Activated T-cell treated with anti-CD3 and anti-CD28 coated beads, Interleukin-2, amount 50 U/mL, for 48 hours (primary cell): Measurements from ENCODE around the gene ZNF22.
A peak's percentile ranks its signal among the peaks of the same experiment; 100 is the strongest.

Source experiments
- DNase-seq, 2 experiments: peaks; one replicate each; pipeline ENCODE4 v3.0.0-alpha.2; 2020

Gene ZNF22

GRCh38 chr10:45000752-45001380, at the start of gene ZNF22:
ZNF22 (plus strand) TSS chr10:45000923; CDS start chr10:45003369, 2,446 bp downstream.
- DNase-seq: peak; percentile 79 to 80

GRCh38 chr10:44951576-44952226, 49.0 kb upstream of the ZNF22 start:
- no peak for DNase-seq

GRCh38 chr10:44952779-44953231, 47.9 kb upstream of the ZNF22 start:
- no peak for DNase-seq

DNA sequence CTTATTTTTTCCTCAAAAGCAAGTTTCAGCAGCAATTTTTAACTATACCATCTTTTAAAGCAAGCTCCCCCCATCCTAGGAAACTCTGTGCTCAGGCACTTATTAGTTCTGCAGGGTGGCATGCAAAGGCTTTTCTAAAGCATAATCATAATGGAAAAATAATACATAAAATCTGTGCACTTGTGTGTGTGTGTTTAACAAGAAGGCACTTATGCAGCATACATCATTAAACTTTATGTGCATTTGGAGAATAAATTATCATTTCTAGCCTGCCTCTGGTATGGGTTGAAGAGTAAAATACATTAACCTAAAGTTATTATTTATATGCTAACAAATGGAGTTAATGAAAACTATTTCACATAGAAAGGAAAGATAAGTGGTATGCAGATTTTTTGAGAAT, 46.7 kb upstream of the ZNF22 start:
- DNase-seq: no peak

DNA sequence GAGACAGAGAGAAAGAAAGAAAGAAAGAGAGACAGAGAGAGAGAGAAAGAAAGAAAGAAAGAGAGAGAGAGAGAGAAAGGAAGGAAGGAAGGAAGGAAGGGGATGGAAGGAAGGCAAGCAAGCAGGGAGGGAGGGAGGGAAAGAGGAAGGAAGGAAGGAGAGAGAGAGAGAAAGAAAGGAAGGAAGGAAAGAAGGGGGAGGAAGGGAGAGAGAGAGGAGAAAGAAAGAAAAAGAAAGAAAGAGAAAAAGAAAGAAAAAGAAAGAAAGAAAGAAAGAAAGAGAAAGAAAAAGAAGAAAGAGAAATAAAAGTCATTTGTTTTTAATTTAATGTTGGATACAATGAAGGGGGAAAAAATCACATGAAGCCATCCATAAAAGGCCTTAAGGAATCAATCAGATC, 45.8 kb upstream of the ZNF22 start:
- DNase-seq: no peak

DNA sequence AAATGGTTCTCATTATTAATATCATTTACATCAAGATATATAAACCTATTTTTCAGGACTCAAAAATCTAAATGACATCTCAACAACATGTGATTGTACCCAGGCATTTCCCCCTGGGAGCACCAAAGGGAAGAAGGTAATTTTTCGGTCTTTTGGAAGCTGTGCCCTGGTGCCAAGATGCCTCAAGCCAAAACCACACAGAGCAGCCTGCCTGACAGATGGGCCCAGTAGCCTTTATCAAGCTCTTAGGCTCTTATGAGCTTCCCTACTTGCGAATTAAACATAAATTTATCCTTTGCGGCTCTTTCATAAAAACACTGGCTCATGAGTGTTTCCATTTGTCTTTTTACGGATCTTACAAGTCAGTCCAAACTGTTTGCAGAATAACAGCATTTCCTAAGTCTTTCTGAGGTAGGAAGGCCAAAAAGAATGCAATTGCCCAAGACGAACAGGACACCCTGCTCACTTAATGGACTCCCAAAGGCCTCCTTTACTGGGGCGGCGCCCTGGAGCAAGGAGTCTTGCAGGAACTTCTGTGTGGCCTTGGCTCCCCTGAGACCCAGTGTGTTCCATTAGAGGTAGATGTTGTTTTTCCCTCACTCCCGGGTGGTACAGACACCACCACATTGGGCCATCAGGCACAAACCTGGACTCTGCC, 45.2 kb upstream of the ZNF22 start:
- no peak for DNase-seq

DNA sequence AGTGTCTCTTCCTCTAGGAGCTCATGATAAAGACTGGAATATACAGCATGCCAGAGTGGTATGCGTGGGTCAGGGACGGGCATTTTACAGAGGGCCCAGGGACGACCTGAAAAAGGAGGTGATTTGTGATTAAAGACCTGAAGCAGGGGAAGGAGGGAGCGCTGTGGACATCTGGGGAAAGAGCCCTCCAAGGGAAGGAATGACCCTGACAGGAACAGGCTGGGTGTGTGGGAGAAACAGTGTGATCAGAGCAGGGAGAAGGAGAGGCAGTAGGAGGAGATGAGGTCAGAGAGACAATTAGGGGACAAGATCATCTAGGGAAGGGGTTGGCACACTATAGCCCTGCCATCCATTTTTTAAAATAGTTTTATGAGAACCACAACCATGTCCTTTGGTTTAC, 44.5 kb upstream of the ZNF22 start:
- DNase-seq: no peak

GRCh38 chr10:44956717-44957706, 43.7 kb upstream of the ZNF22 start:
- DNase-seq: no peak

- DNase-seq: no peak
Measured at GRCh38 chr10:44958196-44958897, 42.4 kb upstream of the ZNF22 start.

DNA sequence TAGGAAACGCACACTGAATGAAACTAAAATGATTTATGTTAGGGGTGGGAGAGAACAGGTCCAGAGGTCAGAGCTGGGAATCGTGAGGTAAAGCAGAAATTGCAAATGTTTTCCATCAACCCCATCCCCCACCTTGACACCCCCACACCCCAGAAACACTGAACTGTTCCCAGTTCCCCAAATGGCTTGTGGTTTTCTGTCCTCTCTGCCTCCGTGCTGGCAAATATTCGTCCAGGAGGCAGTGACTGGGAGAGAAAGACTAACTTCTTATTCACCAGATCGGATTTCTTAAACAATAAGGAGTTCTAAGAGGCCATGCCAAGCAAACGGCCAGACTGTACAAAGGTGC, 41.9 kb upstream of the ZNF22 start:
- no peak for DNase-seq

DNA sequence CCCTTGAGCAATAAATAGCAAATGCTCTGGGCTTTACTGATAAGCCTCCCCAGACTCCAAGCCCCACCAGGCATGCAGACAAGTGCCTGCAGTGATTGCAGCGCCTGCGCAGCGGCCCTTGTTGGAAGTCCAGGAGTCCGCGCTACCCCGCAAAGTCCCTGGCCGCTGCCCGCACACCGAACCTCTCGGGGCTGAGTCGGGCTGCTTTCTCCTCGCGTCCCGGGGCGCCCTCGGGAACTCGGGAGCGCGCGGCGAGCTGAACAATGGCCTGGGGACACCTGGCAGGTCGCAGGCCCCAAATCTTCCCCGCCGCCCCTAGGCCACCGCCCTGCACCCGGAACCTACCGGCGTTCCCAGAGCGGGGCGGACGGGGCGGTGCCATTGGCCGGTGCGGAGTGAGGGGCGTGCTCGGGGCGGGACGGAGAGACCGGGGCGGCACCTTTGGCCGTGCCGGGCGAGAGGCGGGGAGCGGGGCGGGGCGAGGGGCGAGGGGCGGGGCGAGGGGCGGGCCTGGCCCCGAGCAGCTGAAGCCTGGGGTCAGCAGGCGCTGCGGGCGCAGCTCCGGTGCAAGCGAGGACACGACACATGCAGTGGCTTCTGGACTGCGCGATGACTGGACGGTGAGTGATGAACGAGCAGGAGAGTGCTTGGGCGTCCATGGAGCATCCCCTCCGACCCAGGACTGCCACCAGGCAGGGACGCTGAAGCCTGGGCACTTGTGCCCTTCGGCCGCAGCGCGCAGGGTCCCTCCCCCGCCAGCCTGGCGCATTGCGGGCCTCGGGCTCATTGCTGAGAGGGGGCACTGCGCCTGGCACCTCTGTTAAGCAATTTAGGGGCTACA, 41.3 kb upstream of the ZNF22 start, which contains the start of gene RASSF4:
TSS of gene RASSF4 (plus strand) at position 556 of the 841 bp plus-strand sequence. CDS start 10,401 bp downstream, outside the sequence.
- peak; percentile 94 to 95 for DNase-seq

- no peak for DNase-seq
Measured at GRCh38 chr10:44960088-44960460, 40.6 kb upstream of the ZNF22 start.

- DNase-seq: no peak
Measured at GRCh38 chr10:44960482-44961229, 40.1 kb upstream of the ZNF22 start.

DNA sequence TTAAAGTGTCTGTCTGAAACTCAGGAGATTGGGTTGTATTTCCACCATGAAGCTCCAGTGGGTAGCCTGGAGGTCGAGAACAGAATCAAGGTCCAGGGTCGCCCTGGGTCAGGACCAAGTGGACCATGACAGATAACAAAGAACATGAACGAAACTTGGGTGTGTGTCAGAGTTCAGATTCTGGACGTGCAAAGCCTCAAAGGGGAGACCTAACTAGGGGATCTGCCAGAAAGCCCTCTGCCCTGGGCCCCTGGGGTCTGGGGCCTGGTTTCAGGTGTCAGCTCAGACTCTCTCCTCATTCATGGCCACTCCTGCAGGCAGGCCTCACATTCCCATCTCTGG, 39.5 kb upstream of the ZNF22 start:
- DNase-seq: no peak

GRCh38 chr10:44961931-44962750, 38.6 kb upstream of the ZNF22 start:
- DNase-seq: no peak

DNA sequence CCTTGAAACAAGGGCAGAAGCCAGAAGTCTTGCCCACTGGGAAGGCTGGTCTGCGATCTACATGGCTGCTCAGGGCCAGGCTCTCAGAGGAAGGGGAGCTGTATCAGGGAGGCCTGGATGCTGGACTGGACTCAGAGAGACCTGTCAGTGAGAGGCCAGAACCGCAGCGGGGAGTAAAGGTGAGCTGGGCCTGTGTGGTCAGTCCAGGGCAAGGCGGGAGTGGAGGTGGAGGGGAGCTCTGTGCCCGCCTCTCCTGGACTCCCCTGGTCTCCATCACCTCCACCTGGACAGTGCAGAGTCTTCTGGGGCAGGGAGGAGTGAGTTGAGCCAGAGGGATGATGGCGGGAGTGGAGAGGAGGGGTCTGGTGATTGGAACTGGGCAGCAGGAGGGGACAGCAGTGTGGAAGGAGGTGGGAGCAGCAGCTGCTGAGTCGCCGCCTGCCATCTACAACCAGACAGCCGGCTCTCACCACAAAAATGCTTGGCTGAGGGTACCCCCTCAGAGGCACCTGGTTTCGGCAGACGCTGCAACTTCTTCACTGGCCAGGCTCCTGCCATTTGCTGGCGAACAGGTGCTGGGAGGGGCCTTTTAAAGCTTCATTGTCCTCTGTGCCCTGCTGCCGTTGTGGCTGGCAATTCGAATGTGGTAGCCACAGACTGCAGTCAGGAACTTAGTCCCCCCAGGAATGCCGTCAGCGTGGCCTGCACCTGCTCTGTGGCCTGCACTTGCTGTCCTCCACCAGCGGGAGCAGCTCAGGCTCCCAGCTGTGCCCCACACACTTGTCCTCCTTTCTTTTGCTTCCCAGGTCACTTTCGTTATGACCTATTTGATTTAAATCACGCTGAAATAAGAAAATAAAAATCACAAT, 37.6 kb upstream of the ZNF22 start:
- DNase-seq: no peak

DNA sequence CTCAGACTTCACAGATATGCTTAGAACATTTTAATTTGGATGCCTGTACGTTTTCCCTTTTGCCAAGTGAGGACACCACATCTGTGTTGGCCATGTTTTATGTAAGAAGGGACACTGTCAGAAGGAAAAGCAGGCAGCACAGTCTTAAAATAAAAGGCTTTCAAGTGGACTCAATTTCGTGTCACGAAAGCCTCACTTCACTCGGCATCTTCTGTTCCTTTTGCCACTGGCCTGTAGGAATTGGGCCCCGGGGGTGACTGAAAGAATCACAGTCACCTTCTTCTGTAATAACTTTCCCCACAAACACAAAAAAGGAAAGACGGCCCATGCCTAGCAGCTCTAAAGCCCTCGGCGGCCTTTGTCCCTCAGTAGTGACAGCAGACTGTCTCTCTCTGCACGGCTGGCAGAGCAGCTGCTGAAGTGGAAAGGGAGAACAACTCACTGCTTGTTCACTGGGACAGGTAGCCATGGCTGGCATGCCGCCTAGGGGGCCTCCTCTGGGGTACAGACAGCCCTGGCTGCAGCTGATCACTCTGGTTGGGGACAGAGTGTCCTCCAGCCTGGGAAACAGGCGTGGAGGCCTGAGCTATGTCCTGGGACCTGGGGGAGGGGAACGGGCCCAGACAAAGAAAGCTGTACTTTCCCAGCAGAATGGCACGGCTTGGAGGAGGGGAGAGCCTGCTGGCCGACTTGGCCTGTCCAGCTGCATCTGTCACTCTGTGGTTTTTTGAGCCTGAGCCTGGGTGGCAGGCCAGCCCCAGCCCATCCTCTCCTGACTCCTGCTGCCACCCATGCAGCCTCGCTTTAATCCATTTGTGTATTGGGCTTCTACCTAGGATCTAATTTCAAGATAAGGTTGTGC, 36.7 kb upstream of the ZNF22 start:
- DNase-seq: no peak

DNA sequence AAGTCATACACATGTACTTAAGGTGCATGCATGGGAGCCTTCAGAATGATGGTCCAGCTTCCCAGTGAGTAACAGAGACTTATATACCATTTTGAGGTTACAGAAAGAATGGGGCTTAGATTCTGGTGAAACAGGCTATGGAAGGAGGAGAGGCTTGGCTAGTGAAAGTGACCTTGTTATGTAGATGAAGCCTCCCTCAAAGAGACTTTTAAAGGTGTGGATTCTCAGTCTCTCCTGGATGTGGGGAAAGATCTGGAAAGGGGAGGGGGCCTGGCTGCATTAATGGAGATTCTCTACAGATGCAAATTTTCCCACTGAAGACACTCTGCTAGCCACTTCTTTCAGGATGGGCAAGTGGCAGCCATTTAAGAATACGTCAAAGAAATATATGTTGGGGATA, 35.6 kb upstream of the ZNF22 start:
- no peak for DNase-seq
